Mucosa of descending colon (tissue), 3 donors: Measurements from ENCODE around the gene KIR3DL3. TPM values are rescaled to one million over a fixed set of nuclear protein-coding genes. Genes with fewer than 3 reads are reported as not detected.
"Not testable (repeated sequence)": the region's sequence is repeated elsewhere in the genome, so short reads cannot be mapped to it uniquely, and the experiment has no call there.

ENCODE experiments used
- ATAC-seq: fragments of 200-7000 bp; cut with Tn5 transposase; one replicate; pipeline ENCODE4 v1.9.1; 2020; ENCODE audit warnings: mild to moderate bottlenecking, moderate library complexity
- DNase-seq, 3 donors: peaks; one replicate each; pipeline ENCODE4 v3.0.0-alpha.2; 2020
- H3K36me3 ChIP-seq: fragments of 200-600 bp; one replicate; pipeline ENCODE4 v1.8.0; 2021; ENCODE audit warnings: low read depth, mild to moderate bottlenecking
- H3K4me1 ChIP-seq: fragments of 200-600 bp; one replicate; pipeline ENCODE4 v1.8.0; 2021; ENCODE audit warnings: low read depth, mild to moderate bottlenecking
- H3K4me3 ChIP-seq: fragments of 200-600 bp; one replicate; pipeline ENCODE4 v1.8.0; 2021; ENCODE audit warnings: mild to moderate bottlenecking
- H3K9me3 ChIP-seq: fragments of 200-600 bp; one replicate; pipeline ENCODE4 v1.8.0; 2021; ENCODE audit warnings: mild to moderate bottlenecking
- CTCF ChIP-seq: fragments of 200-600 bp; IDR thresholded peaks from one replicate; pipeline ENCODE4 v1.8.0; 2022; ENCODE audit warnings: antibody characterized with exemption, mild to moderate bottlenecking
- intact Hi-C, 2 donors: fragments of 100-400 bp; cut with DNase I in 1 of 2; cut with micrococcal nuclease in 1 of 2; formaldehyde crosslinking; loops; one replicate each; pipeline versions ENCODE4 v1.11.0 to v1.11.1; 2022; cut with DNase I, micrococcal nuclease
- total RNA-seq, 3 donors: library from RNA; stranded (reverse); fragmentation: NEBNext Ultra II Directional in 2 of 3; extraction: Animal tissue kit (Norgen Biotek cat#: 25700) in 2 of 3; gene quantifications; one replicate each; pipeline versions ENCODE4 v1.2.1 to v1.2.4, GENCODE V29; 2021 to 2023
- donor health status: DM: no; HTN: no; CAD: no; lungs with moderate emphysema.
- donor health status: DM: no; HTN: no; CAD: no.
- donor health status: DM: no; HTN: yes; CAD: no.

KIR3DL3 gene
- total RNA-seq, 3 donors from 2014 or later: not detected

- intact Hi-C loops: no loop called here
- H3K4me1 ChIP-seq: no peaks in the 10 kb centered on the region
- no peak overlapping the region for H3K4me3 ChIP-seq
- H3K36me3 ChIP-seq: no peaks in the 10 kb centered on the region
- H3K9me3 ChIP-seq: no peaks in the 10 kb centered on the region
- no peak for ATAC-seq
- DNase-seq: no peak
- TF ChIP-seq CTCF: no peak
Measured at GRCh38 chr19:54691582-54692297, 32.5 kb upstream of the KIR3DL3 start.

- no peak for DNase-seq
- Histone ChIP-seq H3K36me3 (no peaks in the 10 kb centered on the region), H3K9me3 (no peaks in the 10 kb centered on the region), H3K4me3 (no peak overlapping the region), H3K4me1 (no peaks in the 10 kb centered on the region)
- intact Hi-C loops: no loop called here
- ATAC-seq: no peak
- TF ChIP-seq CTCF: no peak
Measured at GRCh38 chr19:54692298-54692615, 32.0 kb upstream of the KIR3DL3 start.

- Histone ChIP-seq H3K4me1 (no peaks in the 10 kb centered on the region), H3K36me3 (no peaks in the 10 kb centered on the region), H3K9me3 (no peaks in the 10 kb centered on the region), H3K4me3 (no peak overlapping the region)
- ATAC-seq (no peak), DNase-seq (no peak)
- no peak for TF ChIP-seq CTCF
- intact Hi-C loops: no loop called here
Measured at GRCh38 chr19:54694648-54695047, 29.6 kb upstream of the KIR3DL3 start.

- ATAC-seq: no peak
- TF ChIP-seq CTCF: no peak
- no peaks in the 10 kb centered on the region for H3K36me3 ChIP-seq
- DNase-seq: no peak
- H3K9me3 ChIP-seq: no peaks in the 10 kb centered on the region
- intact Hi-C loops: no loop called here
- H3K4me3 ChIP-seq: no peak overlapping the region
- H3K4me1 ChIP-seq: no peaks in the 10 kb centered on the region
Measured at GRCh38 chr19:54696117-54696548, 28.1 kb upstream of the KIR3DL3 start.

- intact Hi-C loops: no loop called here
- no peak overlapping the region for H3K4me3 ChIP-seq
- no peaks in the 10 kb centered on the region for H3K36me3 ChIP-seq
- H3K9me3 ChIP-seq: no peaks in the 10 kb centered on the region
- no peak for TF ChIP-seq CTCF
- ATAC-seq (no peak), DNase-seq (no peak)
- H3K4me1 ChIP-seq: no peaks in the 10 kb centered on the region
Measured at GRCh38 chr19:54696766-54697165, 27.5 kb upstream of the KIR3DL3 start.

- ATAC-seq, DNase-seq, H3K36me3 ChIP-seq, intact Hi-C loops, H3K4me1 ChIP-seq, H3K4me3 ChIP-seq, H3K9me3 ChIP-seq: not testable (repeated sequence)
Measured at GRCh38 chr19:54697716-54698115, 26.5 kb upstream of the KIR3DL3 start.
